Measurements from ENCODE around the gene TUBB6. TPM values are rescaled to one million over a fixed set of nuclear protein-coding genes. Genes with fewer than 3 reads are reported as not detected.

TUBB6 gene
- total RNA-seq, 1 donor from 2014 or later = 57.2 TPM

- no peak for DNase-seq (ENCODE audit: low spot score)
Measured at GRCh38 chr18:12314591-12315305, 6.7 kb downstream of the TUBB6 start.

DNA sequence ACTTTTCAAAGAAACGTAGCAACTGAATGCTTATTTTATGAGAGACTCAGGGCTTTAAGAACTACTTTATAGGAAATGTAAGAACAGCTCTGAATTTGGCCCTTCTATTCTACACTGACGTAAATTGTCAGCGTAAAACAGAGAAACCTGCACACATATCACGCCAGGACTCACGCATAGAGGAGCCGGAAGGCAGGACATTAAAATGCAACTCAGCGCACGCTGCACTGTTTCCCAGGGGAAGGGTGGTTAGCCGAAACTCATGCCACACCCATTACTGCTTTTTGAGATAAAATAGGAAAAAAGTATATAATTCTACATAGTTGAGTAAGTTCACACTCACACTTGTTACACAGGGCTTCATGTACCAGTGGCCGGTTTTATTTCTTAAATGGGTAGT is 7.4 kb downstream of the TUBB6 start:
- no peak for DNase-seq (ENCODE audit: low spot score)

DNA sequence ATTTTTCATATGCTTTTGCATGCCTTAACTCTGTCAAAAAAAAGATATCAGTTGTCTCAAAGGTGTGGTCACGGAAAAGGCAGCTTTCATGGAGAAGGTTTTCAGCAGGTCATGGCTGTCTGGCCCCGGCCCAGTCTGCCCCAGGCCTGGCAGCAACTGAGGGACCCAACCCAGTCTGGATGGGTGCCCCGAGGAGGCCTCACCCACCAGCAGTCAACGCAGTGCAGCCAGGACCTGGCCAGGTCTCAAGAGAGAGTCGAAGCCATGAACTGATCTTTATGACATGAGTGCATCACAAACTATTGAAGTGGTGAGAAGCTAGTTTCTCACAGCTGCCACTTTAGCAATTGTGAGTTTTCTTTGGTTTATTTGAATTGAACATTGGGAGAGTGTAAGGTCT is 7.9 kb downstream of the TUBB6 start:
- DNase-seq (ENCODE audit: low spot score) = no peak

- DNase-seq (ENCODE audit: low spot score) = no peak
Measured at GRCh38 chr18:12317664-12318333, 9.8 kb downstream of the TUBB6 start.

DNA sequence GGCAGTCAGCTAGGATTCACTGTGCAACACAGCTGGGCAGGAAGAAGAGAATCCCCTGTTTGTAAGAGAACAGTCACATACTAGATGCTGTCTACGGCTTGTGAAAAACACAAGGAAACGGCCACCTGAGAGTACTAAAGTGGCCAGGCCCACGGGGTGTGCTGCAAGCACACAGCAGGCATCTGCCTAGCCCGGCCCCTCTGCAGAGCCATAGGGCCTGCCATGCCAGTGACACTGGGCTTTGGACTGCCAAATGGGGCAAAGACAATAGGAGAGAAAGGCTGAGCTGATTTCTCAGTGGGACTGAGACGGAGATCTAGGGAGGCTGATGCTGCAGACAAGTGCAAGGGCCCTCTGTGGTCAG is 10.3 kb downstream of the TUBB6 start:
- DNase-seq (ENCODE audit: low spot score) = no peak

DNA sequence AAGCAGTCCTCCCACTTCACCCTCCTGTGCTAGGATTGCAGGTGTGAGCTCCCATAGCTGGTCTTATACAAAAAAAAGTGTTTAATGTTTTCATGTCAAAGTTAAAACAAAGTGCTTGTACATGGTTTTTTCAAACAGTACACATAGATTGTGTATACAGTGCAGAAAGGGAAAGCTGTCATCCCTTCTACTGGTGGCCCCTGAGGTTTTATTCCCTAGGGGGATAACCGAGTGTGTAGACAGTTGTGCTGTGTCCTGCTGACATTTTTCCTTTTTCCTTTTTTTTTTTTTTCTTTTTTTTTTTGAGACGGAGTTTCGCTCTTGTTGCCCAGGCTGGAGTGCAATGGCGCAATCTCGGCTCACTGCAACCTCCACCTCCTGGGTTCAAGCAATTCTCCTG is 10.8 kb downstream of the TUBB6 start:
- no peak for DNase-seq (ENCODE audit: low spot score)

DNA sequence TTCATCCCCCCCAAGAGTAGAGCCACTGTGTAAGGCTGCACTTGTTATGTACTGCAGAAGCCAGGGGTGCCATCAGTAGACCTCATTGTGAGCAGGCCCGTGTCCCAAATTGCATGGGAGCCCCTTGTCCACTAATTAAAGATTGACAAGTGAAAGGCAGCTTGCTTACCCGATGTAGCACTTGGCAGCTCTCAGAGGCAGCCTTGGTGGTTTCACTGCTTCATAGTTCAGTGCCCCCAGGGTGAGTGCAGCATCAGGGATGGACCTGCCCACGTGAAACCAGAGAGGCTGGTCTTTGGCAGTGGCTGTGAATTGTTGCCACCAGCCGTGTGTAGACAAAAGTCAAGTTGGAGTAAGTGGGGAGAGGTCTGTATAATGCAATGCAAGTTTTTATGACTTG is 13.3 kb downstream of the TUBB6 start:
- DNase-seq (ENCODE audit: low spot score) = no peak

DNA sequence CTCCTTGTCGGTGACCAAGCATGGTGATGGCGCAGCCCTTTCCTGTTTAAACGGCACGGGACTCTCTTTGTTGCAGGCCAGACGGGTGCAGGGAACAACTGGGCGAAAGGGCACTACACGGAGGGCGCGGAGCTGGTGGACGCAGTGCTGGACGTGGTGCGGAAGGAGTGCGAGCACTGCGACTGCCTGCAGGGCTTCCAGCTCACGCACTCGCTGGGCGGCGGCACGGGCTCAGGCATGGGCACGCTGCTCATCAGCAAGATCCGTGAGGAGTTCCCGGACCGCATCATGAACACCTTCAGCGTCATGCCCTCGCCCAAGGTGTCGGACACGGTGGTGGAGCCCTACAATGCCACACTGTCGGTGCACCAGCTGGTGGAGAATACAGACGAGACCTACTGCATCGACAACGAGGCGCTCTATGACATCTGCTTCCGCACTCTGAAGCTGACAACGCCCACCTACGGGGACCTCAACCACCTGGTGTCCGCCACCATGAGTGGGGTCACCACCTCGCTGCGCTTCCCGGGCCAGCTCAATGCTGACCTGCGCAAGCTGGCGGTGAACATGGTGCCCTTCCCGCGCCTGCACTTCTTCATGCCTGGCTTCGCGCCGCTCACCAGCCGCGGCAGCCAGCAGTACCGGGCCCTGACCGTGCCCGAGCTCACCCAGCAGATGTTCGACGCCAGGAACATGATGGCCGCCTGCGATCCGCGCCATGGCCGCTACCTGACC is 17.1 kb downstream of the TUBB6 start:
- no peak for DNase-seq (ENCODE audit: low spot score)

DNA sequence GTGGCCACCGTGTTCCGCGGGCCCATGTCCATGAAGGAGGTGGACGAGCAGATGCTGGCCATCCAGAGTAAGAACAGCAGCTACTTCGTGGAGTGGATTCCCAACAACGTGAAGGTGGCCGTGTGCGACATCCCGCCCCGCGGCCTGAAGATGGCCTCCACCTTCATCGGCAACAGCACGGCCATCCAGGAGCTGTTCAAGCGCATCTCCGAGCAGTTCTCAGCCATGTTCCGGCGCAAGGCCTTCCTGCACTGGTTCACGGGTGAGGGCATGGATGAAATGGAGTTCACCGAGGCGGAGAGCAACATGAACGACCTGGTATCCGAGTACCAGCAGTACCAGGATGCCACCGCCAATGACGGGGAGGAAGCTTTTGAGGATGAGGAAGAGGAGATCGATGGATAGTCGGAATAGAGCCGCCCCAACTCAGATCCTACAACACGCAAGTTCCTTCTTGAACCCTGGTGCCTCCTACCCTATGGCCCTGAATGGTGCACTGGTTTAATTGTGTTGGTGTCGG is 17.7 kb downstream of the TUBB6 start:
- DNase-seq (ENCODE audit: low spot score) = no peak

- DNase-seq (ENCODE audit: low spot score) = no peak
Measured at GRCh38 chr18:12326711-12327460, 18.8 kb downstream of the TUBB6 start.

DNA sequence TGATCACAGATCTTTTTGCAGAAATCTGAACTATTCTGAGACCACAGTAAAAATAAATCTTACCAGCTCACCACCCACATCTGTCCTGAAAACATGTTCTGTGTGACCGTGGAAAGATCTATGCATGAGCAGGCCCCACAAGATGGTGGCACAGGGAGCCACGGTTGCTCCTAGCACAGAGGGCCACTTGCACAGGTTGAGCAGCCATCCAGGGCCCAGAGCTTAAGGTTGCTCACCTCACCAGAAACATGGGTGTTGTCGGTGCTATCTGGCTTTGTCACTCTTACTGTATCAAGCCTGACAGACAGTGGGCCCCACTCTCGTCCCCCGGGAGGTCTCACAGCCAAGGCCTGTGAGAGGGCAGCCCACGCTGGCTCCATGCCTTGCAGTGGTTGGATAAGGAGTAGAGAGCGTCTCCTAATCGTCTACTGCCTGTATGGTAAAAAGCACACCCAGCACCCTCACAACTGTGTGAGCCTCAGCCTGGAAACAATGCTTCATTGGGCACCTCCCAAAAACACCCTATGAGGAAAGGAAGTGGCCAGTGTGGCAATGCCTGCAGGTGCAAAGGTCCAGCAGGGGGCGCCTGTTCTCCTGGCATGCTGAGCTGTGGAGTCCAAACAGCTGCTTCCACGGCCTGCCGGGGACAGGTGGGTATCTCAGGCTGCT is 19.6 kb downstream of the TUBB6 start:
- DNase-seq (ENCODE audit: low spot score) = peak; percentile 67

- DNase-seq (ENCODE audit: low spot score) = no peak
Measured at GRCh38 chr18:12328179-12328823, 20.3 kb downstream of the TUBB6 start.

- DNase-seq (ENCODE audit: low spot score) = no peak
Measured at GRCh38 chr18:12329125-12329698, 21.2 kb downstream of the TUBB6 start.

DNA sequence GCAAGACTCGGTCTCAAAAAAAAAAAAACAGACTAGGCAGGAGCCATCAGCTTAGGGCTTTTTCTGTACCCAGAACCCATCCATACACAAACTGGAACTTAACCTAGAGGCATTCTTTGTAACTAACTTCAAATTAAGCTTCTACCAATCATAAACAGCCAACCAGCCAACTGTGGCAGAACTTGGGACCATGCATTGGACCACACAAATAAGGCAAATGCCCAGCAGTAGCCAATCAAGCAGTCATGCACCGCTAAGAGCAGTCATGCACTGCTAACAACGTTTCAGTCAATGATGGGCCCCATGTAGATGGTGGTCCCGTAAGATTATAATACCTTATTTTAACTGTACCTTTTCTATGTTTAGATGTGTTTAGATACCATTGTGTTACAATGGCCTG is 22.7 kb downstream of the TUBB6 start:
- DNase-seq (ENCODE audit: low spot score) = no peak

DNA sequence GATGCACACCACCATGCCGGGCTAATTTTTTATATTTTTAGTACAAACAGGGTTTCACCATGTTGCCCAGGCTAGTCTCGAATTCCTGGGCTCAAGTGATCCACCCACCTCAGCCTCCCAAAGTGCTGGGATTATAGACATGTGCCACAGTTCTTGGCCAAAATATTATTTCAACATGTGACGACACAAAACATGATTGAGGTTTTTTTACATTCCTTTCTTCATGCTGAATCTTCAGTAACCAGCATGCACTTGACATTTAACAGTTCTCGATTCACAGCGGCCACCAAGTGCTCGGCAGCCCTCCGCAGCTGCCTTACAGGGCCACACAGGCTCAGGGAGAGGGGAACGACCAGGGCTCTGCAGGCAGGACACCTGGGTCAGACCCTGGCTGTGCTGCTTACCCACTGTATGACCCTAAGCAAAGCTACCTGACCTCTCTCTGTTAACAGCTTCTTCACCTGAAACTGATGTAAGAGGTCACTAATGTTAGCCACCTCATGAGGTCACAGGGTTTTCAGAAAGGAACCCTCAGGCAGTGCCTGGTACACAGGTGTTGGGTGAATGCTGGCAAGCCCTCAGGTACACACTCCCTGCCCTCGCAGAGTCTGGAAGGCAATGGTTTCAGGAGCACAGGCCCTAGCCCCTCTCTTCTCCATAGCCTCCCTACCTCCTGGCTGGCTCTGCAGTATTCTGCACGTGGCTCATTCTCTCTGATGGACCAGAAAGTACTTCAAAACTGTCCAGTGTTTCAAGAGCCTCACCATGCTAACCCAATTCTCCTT is 25.7 kb downstream of the TUBB6 start:
- no peak for DNase-seq (ENCODE audit: low spot score)

DNA sequence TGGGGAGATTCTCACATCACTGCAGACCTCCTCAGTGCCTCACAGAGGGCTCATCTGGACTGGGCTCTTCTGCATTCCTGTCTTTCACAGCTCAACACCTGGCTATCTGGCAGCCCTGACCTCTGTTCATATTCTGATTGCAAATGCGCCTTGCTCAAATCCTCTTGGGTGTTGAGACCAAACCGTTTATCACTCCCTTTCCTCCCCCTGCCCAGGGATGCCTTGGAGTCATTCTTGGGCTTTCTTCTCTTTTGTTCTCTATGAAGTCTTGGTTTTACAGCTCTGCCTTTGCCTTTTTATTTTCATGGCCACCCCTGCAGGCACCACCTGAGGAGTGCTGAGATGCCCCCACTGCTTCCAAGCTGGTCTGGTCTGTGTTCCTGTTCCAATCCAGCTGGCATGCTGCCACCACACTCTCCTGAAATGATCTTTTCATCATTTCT is 26.3 kb downstream of the TUBB6 start:
- DNase-seq (ENCODE audit: low spot score) = no peak

- DNase-seq (ENCODE audit: low spot score) = no peak
Measured at GRCh38 chr18:12334863-12335262, 26.8 kb downstream of the TUBB6 start.

GRCh38 chr18:12335503-12335902 is 27.5 kb downstream of the TUBB6 start:
- DNase-seq (ENCODE audit: low spot score) = no peak

DNA sequence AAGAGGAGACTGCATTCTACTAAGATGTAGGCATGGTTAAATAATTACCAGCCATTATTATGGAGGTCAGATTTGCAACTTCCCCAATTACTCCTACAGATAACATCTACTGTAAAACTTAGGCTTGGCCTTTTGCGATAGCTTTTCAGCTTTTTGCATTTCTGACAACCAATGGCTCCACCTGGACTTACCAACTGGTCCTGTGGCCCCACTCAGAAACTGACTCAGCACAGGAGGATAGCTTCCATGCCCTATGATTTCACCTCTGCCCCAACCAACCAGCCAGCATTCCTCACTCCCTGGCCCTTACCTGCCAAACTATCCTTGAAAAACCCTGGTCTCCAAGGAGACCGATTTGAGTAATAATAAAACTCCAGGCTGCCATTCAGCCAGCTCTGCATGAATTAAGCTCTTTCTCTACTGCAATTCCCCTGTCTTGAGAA is 28.2 kb downstream of the TUBB6 start:
- DNase-seq (ENCODE audit: low spot score) = no peak

DNA sequence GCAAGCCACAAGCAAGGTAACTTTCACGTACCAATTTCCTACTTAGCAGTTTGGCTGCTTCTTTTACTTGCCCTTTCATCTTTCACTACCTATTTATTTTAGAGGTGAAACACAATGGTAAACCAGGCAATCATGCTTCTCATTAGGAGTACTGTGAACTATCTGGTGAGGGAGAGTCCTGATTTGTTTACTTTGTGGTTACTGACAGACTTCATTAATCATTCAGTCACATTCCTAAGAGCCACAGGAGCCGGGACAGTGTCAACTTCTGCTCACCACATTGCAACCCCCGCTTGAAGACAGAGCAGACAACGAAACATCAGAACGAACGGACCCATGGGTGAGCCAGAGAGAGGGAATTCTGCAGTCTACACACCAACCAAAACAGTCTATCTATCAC is 28.8 kb downstream of the TUBB6 start:
- no peak for DNase-seq (ENCODE audit: low spot score)
